Spleen (tissue), 7 donors: ENCODE data around the gene SOWAHC.
A peak's percentile ranks its signal among the peaks of the same experiment; 100 is the strongest.

Experiments used
- POLR2A ChIP-seq, 3 donors: fragments of 450-650 bp; IDR thresholded peaks; one replicate each; pipeline ENCODE4 v1.5.1; 2017; ENCODE audit warnings: antibody characterized with exemption in 3 of 3, mild to moderate bottlenecking in 1 of 3
- POLR2AphosphoS5 ChIP-seq, 3 donors: sonication (generic); formaldehyde crosslinking; IDR thresholded peaks; one replicate each; pipeline ENCODE4 v1.5.1; 2017; ENCODE audit warnings: antibody characterized with exemption in 3 of 3
- TF ChIP-seq, protein P1 (sequence below), 11 experiments: fragments of 200-600 bp in 7 of 11; fragments of 450-650 bp in 4 of 11; sonication (generic) in 4 of 11; IDR thresholded peaks in 8 of 11; conservative IDR thresholded peaks in 3 of 11; 1 replicate in 7 of 11; 2 replicates in 4 of 11; pipeline versions ENCODE4 v1.4.0 to v1.8.0; 2016 to 2021; ENCODE audit warnings: antibody characterized with exemption in 11 of 11, inconsistent platforms in 4 of 11, mild to moderate bottlenecking in 1 of 11
- donor health status: DM: no; HTN: no; CAD: no; lungs with moderate emphysema.
- donor health status: DM: no; HTN: no; CAD: no.
- donor health status: DM: no; HTN: no; CAD: no.

GRCh38 chr2:109614715-109615636, 812 bp downstream of the SOWAHC start:
- TF ChIP-seq, protein P1, sequence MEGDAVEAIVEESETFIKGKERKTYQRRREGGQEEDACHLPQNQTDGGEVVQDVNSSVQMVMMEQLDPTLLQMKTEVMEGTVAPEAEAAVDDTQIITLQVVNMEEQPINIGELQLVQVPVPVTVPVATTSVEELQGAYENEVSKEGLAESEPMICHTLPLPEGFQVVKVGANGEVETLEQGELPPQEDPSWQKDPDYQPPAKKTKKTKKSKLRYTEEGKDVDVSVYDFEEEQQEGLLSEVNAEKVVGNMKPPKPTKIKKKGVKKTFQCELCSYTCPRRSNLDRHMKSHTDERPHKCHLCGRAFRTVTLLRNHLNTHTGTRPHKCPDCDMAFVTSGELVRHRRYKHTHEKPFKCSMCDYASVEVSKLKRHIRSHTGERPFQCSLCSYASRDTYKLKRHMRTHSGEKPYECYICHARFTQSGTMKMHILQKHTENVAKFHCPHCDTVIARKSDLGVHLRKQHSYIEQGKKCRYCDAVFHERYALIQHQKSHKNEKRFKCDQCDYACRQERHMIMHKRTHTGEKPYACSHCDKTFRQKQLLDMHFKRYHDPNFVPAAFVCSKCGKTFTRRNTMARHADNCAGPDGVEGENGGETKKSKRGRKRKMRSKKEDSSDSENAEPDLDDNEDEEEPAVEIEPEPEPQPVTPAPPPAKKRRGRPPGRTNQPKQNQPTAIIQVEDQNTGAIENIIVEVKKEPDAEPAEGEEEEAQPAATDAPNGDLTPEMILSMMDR (IDR thresholded peaks at IDR 0.05 in 8 of 11, conservative IDR thresholded peaks at IDR 0.05 in 3 of 11): no peak
- TF ChIP-seq POLR2A (IDR thresholded peaks at IDR 0.05): no peak
- peak in 1 of 3 donors; percentile 13 for TF ChIP-seq POLR2AphosphoS5 (IDR thresholded peaks at IDR 0.05)
